MM.1S (cell line): ENCODE data around the gene LUC7L.
"Not testable (repeated sequence)": the region's sequence is repeated elsewhere in the genome, so short reads cannot be mapped to it uniquely, and the experiment has no call there.

ENCODE experiments used
- DNase-seq: peaks from one replicate; pipeline ENCODE4 v3.0.0-alpha.2; 2015
- H2AFZ ChIP-seq: fragments of 300-600 bp; sonication (generic); 2 replicates; pipeline ENCODE4 v1.6.0; 2016; ENCODE audit warnings: antibody characterized with exemption, low read length
- H3F3A ChIP-seq: fragments of 300-600 bp; sonication (generic); 2 replicates; pipeline ENCODE4 v1.6.1; 2016; ENCODE audit warnings: mild to moderate bottlenecking, antibody characterized with exemption, low read length, moderate library complexity, mixed read lengths; ENCODE audit not compliant: insufficient read depth
- H3K27ac ChIP-seq: fragments of 300-600 bp; sonication (generic); 2 replicates; pipeline ENCODE4 v1.5.1; 2016; ENCODE audit warnings: mild to moderate bottlenecking, low read length
- H3K27me3 ChIP-seq: fragments of 300-600 bp; sonication (generic); replicated peaks from 2 replicates; pipeline ENCODE4 v1.6.0; 2016; ENCODE audit warnings: low read length; ENCODE audit not compliant: insufficient read depth
- H3K36me3 ChIP-seq: fragments of 300-600 bp; sonication (generic); replicated peaks from 2 replicates; pipeline ENCODE4 v1.6.1; 2016; ENCODE audit warnings: mild to moderate bottlenecking, low read length, mixed read lengths; ENCODE audit not compliant: insufficient read depth
- H3K4me1 ChIP-seq: fragments of 300-600 bp; sonication (generic); 2 replicates; pipeline ENCODE4 v1.6.1; 2016; ENCODE audit warnings: low read length, mixed read lengths
- H3K4me2 ChIP-seq: fragments of 300-600 bp; sonication (generic); 2 replicates; pipeline ENCODE4 v1.6.0; 2016; ENCODE audit warnings: low read depth, low read length
- H3K4me3 ChIP-seq: fragments of 300-600 bp; sonication (generic); 2 replicates; pipeline ENCODE4 v1.5.1; 2016; ENCODE audit warnings: low read length, mixed read lengths
- H3K79me2 ChIP-seq: fragments of 300-600 bp; sonication (generic); 2 replicates; pipeline ENCODE4 v1.6.1; 2016; ENCODE audit warnings: mixed run types, low read length, mixed read lengths
- H3K9ac ChIP-seq: fragments of 300-600 bp; sonication (generic); 2 replicates; pipeline ENCODE4 v1.6.1; 2016; ENCODE audit warnings: low read length, mixed read lengths
- H3K9me2 ChIP-seq: fragments of 300-600 bp; sonication (generic); replicated peaks from 2 replicates; pipeline ENCODE4 v1.6.1; 2016; ENCODE audit warnings: mild to moderate bottlenecking, low read length, mixed read lengths; ENCODE audit not compliant: insufficient read depth
- H3K9me3 ChIP-seq: fragments of 300-600 bp; sonication (generic); replicated peaks from 2 replicates; pipeline ENCODE4 v1.6.1; 2016; ENCODE audit warnings: mild to moderate bottlenecking, low read length, mixed read lengths; ENCODE audit not compliant: insufficient read depth
- H4K20me1 ChIP-seq: fragments of 300-600 bp; sonication (generic); 2 replicates; pipeline ENCODE4 v1.6.1; 2016; ENCODE audit warnings: mild to moderate bottlenecking, low read length, moderate library complexity, mixed read lengths; ENCODE audit not compliant: insufficient read depth
- EZH2 ChIP-seq: fragments of 300-600 bp; sonication (generic); optimal IDR thresholded peaks from 2 replicates; pipeline ENCODE3; 2017; ENCODE audit warnings: low read depth, mild to moderate bottlenecking, antibody characterized with exemption, low read length, mixed read lengths
- EZH2phosphoT487 ChIP-seq: fragments of 300-600 bp; sonication (generic); IDR thresholded peaks from 2 replicates; pipeline ENCODE4 v1.6.1; 2018; ENCODE audit warnings: antibody characterized with exemption, low read length
- TF ChIP-seq, protein P1 (sequence below): fragments of 300-600 bp; sonication (generic); IDR thresholded peaks from 2 replicates; pipeline ENCODE4 v1.5.1; 2016; ENCODE audit warnings: antibody characterized with exemption, low read length, mixed read lengths

Gene LUC7L

GRCh38 chr16:177394-177822 is 51.8 kb downstream of the LUC7L start:
- H3K9ac ChIP-seq: no peak overlapping the region
- TF ChIP-seq EZH2 (no peak), EZH2phosphoT487 (no peak)
- TF ChIP-seq, protein P1, sequence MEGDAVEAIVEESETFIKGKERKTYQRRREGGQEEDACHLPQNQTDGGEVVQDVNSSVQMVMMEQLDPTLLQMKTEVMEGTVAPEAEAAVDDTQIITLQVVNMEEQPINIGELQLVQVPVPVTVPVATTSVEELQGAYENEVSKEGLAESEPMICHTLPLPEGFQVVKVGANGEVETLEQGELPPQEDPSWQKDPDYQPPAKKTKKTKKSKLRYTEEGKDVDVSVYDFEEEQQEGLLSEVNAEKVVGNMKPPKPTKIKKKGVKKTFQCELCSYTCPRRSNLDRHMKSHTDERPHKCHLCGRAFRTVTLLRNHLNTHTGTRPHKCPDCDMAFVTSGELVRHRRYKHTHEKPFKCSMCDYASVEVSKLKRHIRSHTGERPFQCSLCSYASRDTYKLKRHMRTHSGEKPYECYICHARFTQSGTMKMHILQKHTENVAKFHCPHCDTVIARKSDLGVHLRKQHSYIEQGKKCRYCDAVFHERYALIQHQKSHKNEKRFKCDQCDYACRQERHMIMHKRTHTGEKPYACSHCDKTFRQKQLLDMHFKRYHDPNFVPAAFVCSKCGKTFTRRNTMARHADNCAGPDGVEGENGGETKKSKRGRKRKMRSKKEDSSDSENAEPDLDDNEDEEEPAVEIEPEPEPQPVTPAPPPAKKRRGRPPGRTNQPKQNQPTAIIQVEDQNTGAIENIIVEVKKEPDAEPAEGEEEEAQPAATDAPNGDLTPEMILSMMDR: no peak

GRCh38 chr16:176477-177382 is 52.5 kb downstream of the LUC7L start, which contains the start of gene HBA1:
Gene HBA1, plus strand, starts transcription at chr16:176680. Its CDS starts 37 bp downstream, at chr16:176717.
- H3K9me3 ChIP-seq: not testable (repeated sequence)

More at GRCh38 chr16:177394-177822, 51.8 kb downstream of the LUC7L start:
- Histone ChIP-seq H3K4me2 (no peak overlapping the region), H3K79me2 (no peaks in the 10 kb centered on the region), H3F3A (no peaks in the 10 kb centered on the region), H3K9me2 (no peaks in the 10 kb centered on the region), H3K27ac (no peak overlapping the region), H3K4me1 (0 out of 2 replicates have a peak, but pooled peaks cover 6% of the 10 kb centered on the region), H3K36me3 (no peaks in the 10 kb centered on the region), H3K9me3 (no peaks in the 10 kb centered on the region), H2AFZ (no peak overlapping the region), H3K4me3 (no peak overlapping the region), H4K20me1 (no peaks in the 10 kb centered on the region), H3K27me3 (peaks cover 27% of the 10 kb centered on the region)
- DNase-seq: no peak

GRCh38 chr16:176006-176405 is 53.2 kb downstream of the LUC7L start:
- not testable (repeated sequence) for H3K9me3 ChIP-seq, H4K20me1 ChIP-seq, H3K4me3 ChIP-seq, H3K9me2 ChIP-seq, H3F3A ChIP-seq, H3K9ac ChIP-seq, H3K36me3 ChIP-seq, H3K4me1 ChIP-seq, H2AFZ ChIP-seq, H3K79me2 ChIP-seq, DNase-seq, H3K4me2 ChIP-seq, H3K27ac ChIP-seq
- H3K27me3 ChIP-seq: peaks cover 35% of the 10 kb centered on the region

More at GRCh38 chr16:176477-177382, 52.5 kb downstream of the LUC7L start, which contains the start of gene HBA1:
- H3K27me3 ChIP-seq: peaks cover 29% of the 10 kb centered on the region
- H3K4me2 ChIP-seq, DNase-seq, H3K27ac ChIP-seq, H3K4me1 ChIP-seq, H3K9ac ChIP-seq, H2AFZ ChIP-seq, H3F3A ChIP-seq, H3K36me3 ChIP-seq, H3K4me3 ChIP-seq, H3K79me2 ChIP-seq, H3K9me2 ChIP-seq, H4K20me1 ChIP-seq: not testable (repeated sequence)

DNA sequence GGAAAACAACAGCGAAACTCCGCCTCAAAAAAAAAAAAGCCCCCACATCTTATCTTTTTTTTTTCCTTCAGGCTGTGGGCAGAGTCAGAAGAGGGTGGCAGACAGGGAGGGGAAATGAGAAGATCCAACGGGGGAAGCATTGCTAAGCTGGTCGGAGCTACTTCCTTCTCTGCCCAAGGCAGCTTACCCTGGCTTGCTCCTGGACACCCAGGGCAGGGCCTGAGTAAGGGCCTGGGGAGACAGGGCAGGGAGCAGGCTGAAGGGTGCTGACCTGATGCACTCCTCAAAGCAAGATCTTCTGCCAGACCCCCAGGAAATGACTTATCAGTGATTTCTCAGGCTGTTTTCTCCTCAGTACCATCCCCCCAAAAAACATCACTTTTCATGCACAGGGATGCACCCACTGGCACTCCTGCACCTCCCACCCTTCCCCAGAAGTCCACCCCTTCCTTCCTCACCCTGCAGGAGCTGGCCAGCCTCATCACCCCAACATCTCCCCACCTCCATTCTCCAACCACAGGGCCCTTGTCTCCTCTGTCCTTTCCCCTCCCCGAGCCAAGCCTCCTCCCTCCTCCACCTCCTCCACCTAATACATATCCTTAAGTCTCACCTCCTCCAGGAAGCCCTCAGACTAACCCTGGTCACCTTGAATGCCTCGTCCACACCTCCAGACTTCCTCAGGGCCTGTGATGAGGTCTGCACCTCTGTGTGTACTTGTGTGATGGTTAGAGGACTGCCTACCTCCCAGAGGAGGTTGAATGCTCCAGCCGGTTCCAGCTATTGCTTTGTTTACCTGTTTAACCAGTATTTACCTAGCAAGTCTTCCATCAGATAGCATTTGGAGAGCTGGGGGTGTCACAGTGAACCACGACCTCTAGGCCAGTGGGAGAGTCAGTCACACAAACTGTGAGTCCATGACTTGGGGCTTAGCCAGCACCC is 54.0 kb downstream of the LUC7L start:
- Histone ChIP-seq H3K27me3 (peaks cover 37% of the 10 kb centered on the region), H3K4me3 (no peak overlapping the region), H3K9me2 (no peaks in the 10 kb centered on the region), H3K27ac (no peak overlapping the region), H4K20me1 (no peaks in the 10 kb centered on the region), H3K9ac (no peak overlapping the region), H3K4me2 (no peak overlapping the region), H3K4me1 (no peaks in the 10 kb centered on the region), H3F3A (no peaks in the 10 kb centered on the region), H3K9me3 (no peaks in the 10 kb centered on the region), H2AFZ (no peak overlapping the region), H3K36me3 (no peaks in the 10 kb centered on the region), H3K79me2 (no peaks in the 10 kb centered on the region)
- TF ChIP-seq EZH2phosphoT487 (no peak), EZH2 (no peak)
- TF ChIP-seq, protein P1: no peak
- no peak for DNase-seq

DNA sequence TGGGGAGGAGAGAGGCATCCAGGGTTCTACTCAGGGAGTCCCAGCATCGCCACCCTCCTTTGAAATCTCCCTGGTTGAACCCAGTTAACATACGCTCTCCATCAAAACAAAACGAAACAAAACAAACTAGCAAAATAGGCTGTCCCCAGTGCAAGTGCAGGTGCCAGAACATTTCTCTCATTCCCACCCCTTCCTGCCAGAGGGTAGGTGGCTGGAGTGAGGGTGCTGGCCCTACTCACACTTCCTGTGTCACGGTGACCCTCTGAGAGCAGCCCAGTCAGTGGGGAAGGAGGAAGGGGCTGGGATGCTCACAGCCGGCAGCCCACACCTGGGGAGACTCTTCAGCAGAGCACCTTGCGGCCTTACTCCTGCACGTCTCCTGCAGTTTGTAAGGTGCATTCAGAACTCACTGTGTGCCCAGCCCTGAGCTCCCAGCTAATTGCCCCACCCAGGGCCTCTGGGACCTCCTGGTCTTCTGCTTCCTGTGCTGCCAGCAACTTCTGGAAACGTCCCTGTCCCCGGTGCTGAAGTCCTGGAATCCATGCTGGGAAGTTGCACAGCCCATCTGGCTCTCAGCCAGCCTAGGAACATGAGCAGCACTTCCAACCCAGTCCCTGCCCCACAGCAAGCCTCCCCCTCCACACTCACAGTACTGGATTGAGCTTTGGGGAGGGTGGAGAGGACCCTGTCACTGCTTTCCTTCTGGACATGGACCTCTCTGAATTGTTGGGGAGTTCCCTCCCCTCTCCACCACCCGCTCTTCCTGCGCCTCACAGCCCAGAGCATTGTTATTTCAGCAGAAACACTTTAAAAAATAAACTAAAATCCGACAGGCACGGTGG is 55.1 kb downstream of the LUC7L start:
- H3K27me3 ChIP-seq: peaks cover 29% of the 10 kb centered on the region
- not testable (repeated sequence) for H3K36me3 ChIP-seq, H3K9ac ChIP-seq, H3K4me2 ChIP-seq, H3K79me2 ChIP-seq, H3K9me3 ChIP-seq, H3K4me3 ChIP-seq, DNase-seq, H3K9me2 ChIP-seq, H3K27ac ChIP-seq, H4K20me1 ChIP-seq, H3F3A ChIP-seq, H2AFZ ChIP-seq, H3K4me1 ChIP-seq
